Small intestine (tissue), 7 donors: ENCODE measurements around the gene BTBD7. TPM values are rescaled to one million over a fixed set of nuclear protein-coding genes. Genes with fewer than 3 reads are reported as not detected.
"Not testable (repeated sequence)": the region's sequence is repeated elsewhere in the genome, so short reads cannot be mapped to it uniquely, and the experiment has no call there.

ENCODE experiments used
- DNase-seq, 2 donors: peaks; one replicate each; pipeline versions ENCODE4 v3.0.0 to v3.0.0-alpha.2; 2013
- FAIRE-seq: peaks from 2 replicates; lab custom pipeline; 2012; peaks lifted over from hg19 to GRCh38; lab: Jason Lieb, UNC
- H3K27ac ChIP-seq, 3 donors: one replicate each; pipeline ENCODE4 v1.5.1; 2013; ENCODE audit warnings: low read length in 2 of 3, mild to moderate bottlenecking in 2 of 3, control low read depth in 1 of 3, inconsistent platforms in 1 of 3, low read depth in 1 of 3, moderate library complexity in 1 of 3
- H3K27me3 ChIP-seq, 3 donors: one replicate each; pipeline ENCODE4 v1.6.1; 2013; ENCODE audit warnings: low read length in 3 of 3, inconsistent platforms in 1 of 3; ENCODE audit not compliant: control insufficient read depth in 3 of 3, insufficient read depth in 3 of 3
- H3K36me3 ChIP-seq, 3 donors: one replicate each; pipeline ENCODE4 v1.6.1; 2013; ENCODE audit warnings: low read length in 3 of 3, inconsistent platforms in 1 of 3, low read depth in 1 of 3, mild to moderate bottlenecking in 1 of 3, moderate library complexity in 1 of 3; ENCODE audit not compliant: control insufficient read depth in 3 of 3, insufficient read depth in 2 of 3
- H3K4me1 ChIP-seq, 3 donors: one replicate each; pipeline ENCODE4 v1.6.1; 2013; ENCODE audit warnings: low read length in 2 of 3, inconsistent platforms in 1 of 3, low read depth in 1 of 3, mild to moderate bottlenecking in 1 of 3, moderate library complexity in 1 of 3; ENCODE audit not compliant: control insufficient read depth in 3 of 3, insufficient read depth in 2 of 3
- H3K4me3 ChIP-seq, 3 donors: one replicate each; pipeline ENCODE4 v1.5.1; 2013; ENCODE audit warnings: low read length in 3 of 3, control low read depth in 1 of 3, inconsistent platforms in 1 of 3, low read depth in 1 of 3, mild to moderate bottlenecking in 1 of 3, moderate library complexity in 1 of 3
- H3K9me3 ChIP-seq, 2 donors: one replicate each; pipeline ENCODE4 v1.6.1; 2013; ENCODE audit warnings: low read depth in 1 of 2, low read length in 1 of 2; ENCODE audit not compliant: control insufficient read depth in 2 of 2, insufficient read depth in 1 of 2
- WGBS, 3 donors: extraction: QIAGEN DNeasy Blood & Tissue Kit; methylation state at CpG; one replicate each; pipeline ENCODE4 v1.1.7; 2013; 5-methylcytosine and 5-hydroxymethylcytosine counted together
- polyA plus RNA-seq, 4 donors: library from polyadenylated mRNA; stranded (reverse) in 3 of 4; unstranded in 1 of 4; fragments of 200-250 nt in 3 of 4; fragments of 120-200 nt in 1 of 4; gene quantifications; one replicate each; pipeline versions ENCODE4 v1.2.1 to v1.2.3, GENCODE V29; 2013
- donor health status: healthy with polysubstance abuse.
- donor health status: control.
- donor health status: control.
- donor health status: Bipolar disorder and iron deficiency.
- donor health status: healthy.

BTBD7 gene
- polyA plus RNA-seq, 4 donors: 9.5 to 40.2 (median 9.9) TPM

DNA sequence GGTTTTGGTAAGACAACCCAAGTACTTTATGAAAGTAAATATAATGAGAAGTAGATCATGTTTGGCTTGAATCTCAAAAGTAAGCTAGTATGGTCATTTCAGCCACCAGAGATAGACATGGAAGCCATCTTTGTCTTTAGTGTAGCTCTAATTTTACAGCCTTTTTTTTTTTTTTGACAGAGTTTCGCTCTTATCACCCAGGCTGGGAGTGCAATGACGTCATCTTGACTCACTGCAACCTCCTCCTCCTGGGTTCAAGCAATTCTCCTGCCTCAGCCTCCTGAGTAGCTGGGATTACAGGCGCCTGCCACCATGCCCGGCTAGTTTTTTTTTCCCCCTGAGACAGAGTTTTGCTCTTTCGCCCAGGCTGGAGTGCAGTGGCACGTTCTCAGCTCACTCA is 22.0 kb upstream of the BTBD7 start:
- not testable (repeated sequence) for H3K9me3 ChIP-seq, DNase-seq, H3K27ac ChIP-seq, H3K4me1 ChIP-seq, FAIRE-seq, H3K4me3 ChIP-seq, H3K27me3 ChIP-seq, H3K36me3 ChIP-seq
- WGBS, 3 donors: 68 to 85% (median 75%) methylated on average over 6 of the region's 6 CpGs

DNA sequence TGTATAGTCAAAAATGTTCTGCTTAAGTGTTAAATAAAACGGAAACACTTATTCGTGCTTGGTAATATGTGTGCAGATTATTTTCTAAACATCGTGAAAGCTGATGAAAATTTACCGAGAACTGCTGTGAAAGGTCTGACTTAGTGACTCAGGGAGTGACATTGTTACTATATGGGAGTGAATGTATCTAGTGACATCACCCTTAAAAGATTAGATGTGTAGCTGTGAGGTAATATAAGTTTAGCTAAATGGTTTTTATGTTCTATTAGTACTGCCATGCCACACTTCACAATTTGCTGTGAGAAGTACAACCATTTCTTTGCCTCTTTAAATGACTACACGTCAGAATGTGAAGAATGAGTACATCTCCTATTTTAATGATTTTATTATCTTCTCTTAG is 15.5 kb upstream of the BTBD7 start:
- Histone ChIP-seq H3K4me3 (no peak overlapping the region), H3K9me3 (no peaks in the 10 kb centered on the region), H3K4me1 (no peaks in the 10 kb centered on the region), H3K27me3 (no peaks in the 10 kb centered on the region), H3K27ac (no peak overlapping the region), H3K36me3 (no peaks in the 10 kb centered on the region)
- no peak for FAIRE-seq
- no peak for DNase-seq
- WGBS, 3 donors: 77 to 90% (median 83%) methylated on average over 5 of the region's 5 CpGs

DNA sequence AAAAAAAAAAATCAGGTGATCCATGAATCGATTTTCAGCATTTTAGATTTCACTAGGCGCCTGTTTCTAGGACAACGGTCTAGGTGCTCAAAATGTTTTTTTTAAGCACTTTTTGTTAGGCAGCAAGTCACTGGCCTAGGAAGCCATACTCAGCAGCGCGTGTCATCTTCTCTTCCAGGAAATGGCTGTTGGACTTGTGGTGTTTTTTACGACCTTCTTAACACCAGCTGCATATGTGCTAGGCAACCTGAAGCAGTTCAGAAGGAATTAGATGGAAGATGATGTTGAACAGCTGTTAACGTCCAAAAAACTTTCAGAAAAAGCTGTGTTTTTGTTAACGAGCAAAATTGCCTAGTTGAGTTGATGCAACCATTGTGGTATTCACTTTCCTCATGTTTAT is 15.0 kb upstream of the BTBD7 start:
- H3K9me3 ChIP-seq: no peaks in the 10 kb centered on the region
- no peak overlapping the region for H3K27ac ChIP-seq
- H3K27me3 ChIP-seq: no peaks in the 10 kb centered on the region
- FAIRE-seq (no peak), DNase-seq (no peak)
- no peaks in the 10 kb centered on the region for H3K36me3 ChIP-seq
- WGBS, 3 donors: 74 to 82% (median 79%) methylated on average over 8 of the region's 8 CpGs
- H3K4me3 ChIP-seq: no peak overlapping the region
- H3K4me1 ChIP-seq: no peaks in the 10 kb centered on the region

DNA sequence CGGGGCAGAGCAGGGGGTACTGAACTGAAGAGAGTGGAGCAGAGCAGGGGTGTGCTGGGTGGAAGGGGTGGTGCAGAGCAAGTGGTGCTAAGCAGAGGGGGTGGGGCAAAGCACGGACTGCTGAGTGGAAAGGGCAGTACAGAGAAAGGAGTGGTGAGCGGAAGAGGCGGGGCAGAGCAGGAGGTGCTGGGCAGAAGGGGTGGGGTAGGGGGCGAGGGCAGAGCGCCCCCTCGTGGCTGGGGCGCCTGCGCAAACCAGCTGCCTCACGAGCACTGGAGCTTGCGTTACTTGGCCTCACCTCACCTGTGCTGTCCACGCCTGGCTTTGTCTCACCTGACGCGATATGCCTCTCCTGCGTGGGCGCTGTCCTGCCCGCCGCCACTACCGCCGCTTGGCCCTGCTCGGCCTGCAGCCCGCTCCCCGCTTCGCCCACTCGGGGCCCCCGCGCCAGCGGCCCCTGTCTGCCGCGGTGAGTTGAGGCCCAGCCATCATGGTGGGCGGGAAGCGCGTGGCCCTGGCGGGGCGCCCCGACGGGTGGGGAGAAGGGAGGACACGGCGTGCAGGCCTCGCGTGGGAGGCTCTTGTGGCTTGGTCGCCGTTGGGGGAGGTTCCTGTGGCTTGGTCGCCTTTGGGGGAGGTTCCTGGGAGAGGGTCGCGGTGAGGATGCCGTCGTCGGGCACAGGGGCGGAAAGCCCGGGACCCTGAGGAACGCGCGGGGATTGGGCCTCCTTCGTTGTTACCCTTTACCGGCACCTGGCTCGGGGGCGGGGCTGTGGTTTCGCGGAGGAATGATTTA is 14.3 kb upstream of the BTBD7 start, which contains the start of gene COX8C:
Gene COX8C, plus strand, starts transcription at position 257 of the 796 bp plus-strand sequence. Its CDS starts 87 bp downstream, at position 344.
- DNase-seq (no peak), FAIRE-seq (no peak)
- peaks cover 0 to 3% of the 10 kb centered on the region in 2 donors for H3K9me3 ChIP-seq
- WGBS, 3 donors: 95 to 96% (median 96%) methylated on average over 45 to 60 of the region's 60 CpGs
- H3K36me3 ChIP-seq: no peaks in the 10 kb centered on the region
- H3K4me1 ChIP-seq: no peaks in the 10 kb centered on the region
- H3K27me3 ChIP-seq: no peaks in the 10 kb centered on the region
- no peak within 1 kb of the TSS for H3K4me3 ChIP-seq
- H3K27ac ChIP-seq: no peak within 1 kb of the TSS

DNA sequence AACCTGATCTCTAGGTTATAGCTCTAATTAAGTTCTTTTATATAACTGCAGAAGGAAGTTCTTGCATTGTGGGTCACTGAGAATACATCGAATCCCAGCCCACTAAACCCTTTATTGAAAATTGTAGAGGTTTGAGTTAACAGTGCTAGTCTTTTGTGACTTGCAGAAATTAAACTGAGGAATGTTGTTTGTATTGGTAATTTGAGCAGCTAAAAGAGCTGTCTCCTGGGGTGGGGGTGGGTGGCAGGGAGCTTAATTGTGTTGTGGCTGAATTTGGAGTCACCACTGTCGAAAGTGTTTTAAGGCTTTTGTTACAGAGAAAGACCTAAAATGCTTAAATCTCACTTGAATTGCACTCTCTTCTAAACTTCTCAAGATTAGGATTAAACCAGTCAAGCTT is 11.0 kb upstream of the BTBD7 start:
- DNase-seq (no peak), FAIRE-seq (no peak)
- Histone ChIP-seq H3K9me3 (peaks cover 0 to 11% of the 10 kb centered on the region in 2 donors), H3K4me3 (no peak overlapping the region), H3K27ac (no peak overlapping the region), H3K4me1 (no peaks in the 10 kb centered on the region), H3K36me3 (no peaks in the 10 kb centered on the region), H3K27me3 (no peaks in the 10 kb centered on the region)
- 68 to 78% (median 69%) methylated on average over 2 of the region's 2 CpGs for WGBS, 3 donors

DNA sequence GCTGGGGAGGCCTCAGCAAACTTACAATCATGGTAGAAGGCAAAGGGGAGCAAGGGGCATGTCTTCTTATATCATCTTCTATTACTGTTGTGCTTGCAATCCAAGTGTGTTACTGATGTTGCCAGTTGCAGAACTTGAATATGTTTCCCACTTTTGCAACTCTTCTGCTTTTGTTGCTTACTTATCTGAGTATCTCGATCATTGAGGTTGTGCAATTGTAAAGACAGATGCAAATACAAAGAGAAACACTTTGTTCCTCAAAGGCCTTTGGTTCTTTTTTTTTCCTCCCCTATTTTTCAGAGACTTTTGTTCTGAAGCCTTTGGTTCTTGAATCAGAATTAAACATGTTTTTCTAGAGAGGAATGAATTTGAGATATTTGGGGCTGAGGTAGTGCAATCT is 10.4 kb upstream of the BTBD7 start:
- no peaks in the 10 kb centered on the region for H3K4me1 ChIP-seq
- no peaks in the 10 kb centered on the region for H3K36me3 ChIP-seq
- 27 to 60% (median 27%) methylated on average over 1 of the region's 1 CpG for WGBS, 3 donors
- H3K9me3 ChIP-seq: peaks cover 0 to 11% of the 10 kb centered on the region in 2 donors
- DNase-seq: no peak
- H3K27me3 ChIP-seq: no peaks in the 10 kb centered on the region
- H3K4me3 ChIP-seq: no peak overlapping the region
- H3K27ac ChIP-seq: no peak overlapping the region
- no peak for FAIRE-seq

DNA sequence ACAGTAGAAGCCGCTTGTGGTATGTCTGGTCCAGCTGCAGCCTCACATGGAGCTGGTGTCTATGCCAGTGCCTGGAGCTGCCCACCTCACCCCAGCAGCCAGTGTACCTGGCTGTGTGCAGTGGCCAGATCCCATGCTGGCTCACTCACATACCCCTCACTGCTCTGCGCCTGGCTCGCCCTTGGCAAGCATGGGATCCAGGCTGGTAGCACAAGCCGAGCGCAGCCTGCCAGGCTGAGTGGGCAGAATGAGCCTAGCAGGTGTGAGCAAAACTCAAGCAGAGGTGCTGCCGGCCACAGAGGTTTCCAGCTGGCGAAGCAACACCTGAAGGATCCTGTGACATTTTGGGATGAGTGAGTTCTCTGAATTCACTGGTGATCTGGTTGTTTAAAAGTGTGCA is 5.0 kb upstream of the BTBD7 start:
- DNase-seq (no peak), FAIRE-seq (no peak)
- no peak overlapping the region for H3K27ac ChIP-seq
- H3K9me3 ChIP-seq: peaks cover 0 to 24% of the 10 kb centered on the region in 2 donors
- WGBS, 3 donors: 96 to 100% (median 97%) methylated on average over 7 of the region's 7 CpGs
- peaks cover 0 to 3% (median 0%) of the 10 kb centered on the region in 3 donors for H3K36me3 ChIP-seq
- peaks cover 0 to 3% (median 0%) of the 10 kb centered on the region in 3 donors for H3K4me1 ChIP-seq
- no peaks in the 10 kb centered on the region for H3K27me3 ChIP-seq
- H3K4me3 ChIP-seq: no peak overlapping the region

DNA sequence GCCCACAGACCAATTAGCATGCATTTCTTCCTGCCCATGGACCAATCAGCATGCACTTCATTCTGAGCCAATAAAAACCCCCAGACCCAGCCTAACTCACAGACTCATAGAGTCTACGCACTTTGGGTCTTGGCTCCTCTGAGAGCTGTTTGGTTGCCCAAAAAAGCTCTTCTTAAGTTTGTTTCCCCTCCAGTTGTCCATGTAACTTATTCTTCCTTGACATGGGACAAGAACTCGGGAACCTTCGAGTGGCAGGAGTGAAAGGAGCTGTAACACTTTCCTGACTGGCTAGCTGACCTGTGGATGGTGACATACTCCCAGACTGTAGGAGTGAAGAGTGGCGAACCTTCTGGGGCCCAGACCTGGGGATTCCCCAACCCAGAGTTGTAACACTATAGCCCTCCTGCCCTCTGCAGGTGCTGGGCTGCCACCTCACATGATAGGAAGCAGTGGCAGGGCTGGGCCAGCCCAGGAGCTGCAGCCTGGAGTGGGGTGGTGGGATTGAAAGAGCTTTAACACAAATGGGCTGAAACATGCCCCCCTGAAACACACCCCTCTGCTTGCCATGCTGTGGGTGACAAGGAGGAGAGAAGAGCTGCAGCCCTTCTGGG is 4.4 kb upstream of the BTBD7 start:
- Histone ChIP-seq H3K27me3 (no peaks in the 10 kb centered on the region), H3K36me3 (peaks cover 0 to 3% (median 0%) of the 10 kb centered on the region in 3 donors), H3K4me1 (peaks cover 0 to 3% (median 0%) of the 10 kb centered on the region in 3 donors), H3K4me3 (no peak overlapping the region), H3K27ac (no peak overlapping the region), H3K9me3 (peaks cover 0 to 22% of the 10 kb centered on the region in 2 donors)
- DNase-seq: no peak
- 92 to 99% (median 94%) methylated on average over 4 of the region's 4 CpGs for WGBS, 3 donors
- FAIRE-seq: no peak
